ENCODE results near the gene TASP1. TPM values are rescaled to one million over a fixed set of nuclear protein-coding genes. Genes with fewer than 3 reads are reported as not detected.

The TASP1 gene
- total and polyA plus RNA-seq, 2 donors (not counting 1 experiment from before 2014, with no cell fraction given), result 6.4 to 23.9 TPM

DNA sequence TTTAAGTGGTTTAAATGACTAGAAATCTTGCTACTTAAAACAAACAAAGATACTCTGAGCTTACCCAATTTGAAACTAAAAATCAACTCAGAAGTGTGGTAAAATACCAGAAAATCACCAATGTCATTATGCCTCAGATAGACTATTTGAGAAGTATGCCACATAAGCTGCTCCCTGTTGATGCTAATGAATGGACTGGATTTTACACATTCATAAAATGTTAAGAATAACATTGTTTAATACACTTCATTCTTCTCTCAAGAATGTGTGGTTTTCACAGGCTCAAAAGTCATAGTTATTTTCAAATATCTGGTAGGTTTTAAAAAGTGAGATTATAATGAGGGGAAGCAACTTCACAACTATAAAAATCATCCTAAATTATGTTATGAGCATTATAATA, 170.6 kb downstream of the TASP1 start:
- no peak overlapping the region for H3K9ac ChIP-seq (ENCODE audit: low read length)
- H3K79me2 ChIP-seq (ENCODE audit: control insufficient read depth, insufficient read depth, low read length), result no peaks in the 10 kb centered on the region
- no peaks in the 10 kb centered on the region for H3K4me1 Mint-ChIP-seq
- peaks cover 0 to 1% of the 10 kb centered on the region in 2 experiments for H3K36me3 ChIP-seq (replicated peaks in 1 of 2; ENCODE audit: control extremely low read depth in 1 of 2, control insufficient read depth in 1 of 2, extremely low read depth in 1 of 2, insufficient read depth in 2 of 2, low read length in 1 of 2)
- H3K9me3 ChIP-seq (ENCODE audit: control extremely low read depth in 1 of 3, control insufficient read depth in 2 of 3, insufficient read depth in 1 of 3, low read length in 2 of 3), result no peaks in the 10 kb centered on the region
- no peak for ATAC-seq (ENCODE audit: low read depth)
- H3K27ac Mint-ChIP-seq, result no peak overlapping the region
- H3K27ac ChIP-seq (ENCODE audit: low read length in 2 of 2), result no peak overlapping the region
- no peak for DNase-seq
- no peaks in the 10 kb centered on the region for H4K20me1 ChIP-seq (ENCODE audit: control insufficient read depth, insufficient read depth, low read length, poor library complexity, severe bottlenecking)
- no peaks in the 10 kb centered on the region for H3K27me3 ChIP-seq (replicated peaks in 1 of 4; ENCODE audit: control extremely low read depth in 1 of 4, control insufficient read depth in 3 of 4, insufficient read depth in 4 of 4, low read length in 3 of 4)
- TF ChIP-seq EZH2 (IDR thresholded peaks at IDR 0.05; ENCODE audit: borderline replicate concordance, insufficient read depth, low read depth, low read length, poor library complexity, severe bottlenecking), result no peak
- TF ChIP-seq, protein P1, sequence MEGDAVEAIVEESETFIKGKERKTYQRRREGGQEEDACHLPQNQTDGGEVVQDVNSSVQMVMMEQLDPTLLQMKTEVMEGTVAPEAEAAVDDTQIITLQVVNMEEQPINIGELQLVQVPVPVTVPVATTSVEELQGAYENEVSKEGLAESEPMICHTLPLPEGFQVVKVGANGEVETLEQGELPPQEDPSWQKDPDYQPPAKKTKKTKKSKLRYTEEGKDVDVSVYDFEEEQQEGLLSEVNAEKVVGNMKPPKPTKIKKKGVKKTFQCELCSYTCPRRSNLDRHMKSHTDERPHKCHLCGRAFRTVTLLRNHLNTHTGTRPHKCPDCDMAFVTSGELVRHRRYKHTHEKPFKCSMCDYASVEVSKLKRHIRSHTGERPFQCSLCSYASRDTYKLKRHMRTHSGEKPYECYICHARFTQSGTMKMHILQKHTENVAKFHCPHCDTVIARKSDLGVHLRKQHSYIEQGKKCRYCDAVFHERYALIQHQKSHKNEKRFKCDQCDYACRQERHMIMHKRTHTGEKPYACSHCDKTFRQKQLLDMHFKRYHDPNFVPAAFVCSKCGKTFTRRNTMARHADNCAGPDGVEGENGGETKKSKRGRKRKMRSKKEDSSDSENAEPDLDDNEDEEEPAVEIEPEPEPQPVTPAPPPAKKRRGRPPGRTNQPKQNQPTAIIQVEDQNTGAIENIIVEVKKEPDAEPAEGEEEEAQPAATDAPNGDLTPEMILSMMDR (IDR thresholded peaks at IDR 0.05), result no peak
- H3K9me3 Mint-ChIP-seq (ENCODE audit: insufficient read depth), result peaks cover 2% of the 10 kb centered on the region
- no peaks in the 10 kb centered on the region for H3K27me3 Mint-ChIP-seq
- H2AFZ ChIP-seq (ENCODE audit: insufficient read depth, low read depth, low read length, poor library complexity, severe bottlenecking), result no peak overlapping the region
- H3K4me3 ChIP-seq (ENCODE audit: control extremely low read depth in 1 of 5, extremely low read depth in 1 of 5, insufficient read depth in 1 of 5, low read depth in 2 of 5, low read length in 4 of 5), result no peak overlapping the region
- intact Hi-C loops (cut with micrococcal nuclease), result no loop called here
- H3K4me1 ChIP-seq (ENCODE audit: control insufficient read depth in 2 of 2, insufficient read depth in 2 of 2, low read length in 2 of 2), result no peaks in the 10 kb centered on the region
- ChIA-PET POLR2A (no interaction called here), CTCF (interaction anchor here (1.6 kb wide), 1 partner anchor 9 kb away, joined by 10 read pairs; no protein-coding TSS in a partner anchor)
- H3K4me3 Mint-ChIP-seq, result no peak overlapping the region
- no peak overlapping the region for H3K4me2 ChIP-seq (replicated peaks; ENCODE audit: low read depth, low read length, poor library complexity, severe bottlenecking)

- CTCF ChIA-PET, result no interaction called here
- H3K36me3 ChIP-seq (replicated peaks in 1 of 2; ENCODE audit: control extremely low read depth in 1 of 2, control insufficient read depth in 1 of 2, extremely low read depth in 1 of 2, insufficient read depth in 2 of 2, low read length in 1 of 2), result no peaks in the 10 kb centered on the region
- H4K20me1 ChIP-seq (ENCODE audit: control insufficient read depth, insufficient read depth, low read length, poor library complexity, severe bottlenecking), result no peaks in the 10 kb centered on the region
- H3K4me2 ChIP-seq (replicated peaks; ENCODE audit: low read depth, low read length, poor library complexity, severe bottlenecking), result no peak overlapping the region
- no peaks in the 10 kb centered on the region for H3K9me3 ChIP-seq (ENCODE audit: control extremely low read depth in 1 of 3, control insufficient read depth in 2 of 3, insufficient read depth in 1 of 3, low read length in 2 of 3)
- H3K27me3 ChIP-seq (replicated peaks in 1 of 4; ENCODE audit: control extremely low read depth in 1 of 4, control insufficient read depth in 3 of 4, insufficient read depth in 4 of 4, low read length in 3 of 4), result no peaks in the 10 kb centered on the region
- H3K79me2 ChIP-seq (ENCODE audit: control insufficient read depth, insufficient read depth, low read length), result no peaks in the 10 kb centered on the region
- peaks cover 2% of the 10 kb centered on the region for H3K9me3 Mint-ChIP-seq (ENCODE audit: insufficient read depth)
- intact Hi-C loops (cut with micrococcal nuclease), result no loop called here
- H2AFZ ChIP-seq (ENCODE audit: insufficient read depth, low read depth, low read length, poor library complexity, severe bottlenecking), result no peak overlapping the region
- no peaks in the 10 kb centered on the region for H3K4me1 Mint-ChIP-seq
- no peak for TF ChIP-seq EZH2 (IDR thresholded peaks at IDR 0.05; ENCODE audit: borderline replicate concordance, insufficient read depth, low read depth, low read length, poor library complexity, severe bottlenecking)
- TF ChIP-seq, protein P1 (IDR thresholded peaks at IDR 0.05), result no peak
- ATAC-seq (ENCODE audit: low read depth), result no peak
- no peak for DNase-seq
- POLR2A ChIA-PET, result no interaction called here
- no peak overlapping the region for H3K27ac ChIP-seq (ENCODE audit: low read length in 2 of 2)
- no peak overlapping the region for H3K9ac ChIP-seq (ENCODE audit: low read length)
- H3K27ac Mint-ChIP-seq, result no peak overlapping the region
- no peaks in the 10 kb centered on the region for H3K4me1 ChIP-seq (ENCODE audit: control insufficient read depth in 2 of 2, insufficient read depth in 2 of 2, low read length in 2 of 2)
- no peaks in the 10 kb centered on the region for H3K27me3 Mint-ChIP-seq
- no CpG with 5 or more reads among the region's 3 CpGs for WGBS (ENCODE audit: insufficient coverage)
- H3K4me3 Mint-ChIP-seq, result no peak overlapping the region
- no peak overlapping the region for H3K4me3 ChIP-seq (ENCODE audit: control extremely low read depth in 1 of 5, extremely low read depth in 1 of 5, insufficient read depth in 1 of 5, low read depth in 2 of 5, low read length in 4 of 5)
Observed at GRCh38 chr20:13464702-13465101, 174.0 kb downstream of the TASP1 start.

Data from B cell (primary cell).